Skeletal muscle cell (primary cell): ENCODE results near the gene PTX3.

Experiments used
- DNase-seq: peaks from one replicate; pipeline ENCODE4 v3.0.0-alpha.2; 2010; ENCODE audit warnings: low read depth
- H3K4me3 ChIP-seq: 2 replicates; pipeline ENCODE4 v1.5.1; 2011; ENCODE audit warnings: low read depth, mild to moderate bottlenecking, control low read depth, low read length, moderate library complexity

PTX3 gene

GRCh38 chr3:157436583-157437291 lies at the start of gene PTX3:
Gene PTX3 (plus strand): TSS chr3:157436850. CDS start chr3:157436934, 84 bp downstream.
- H3K4me3 ChIP-seq = peak within 1 kb of the TSS; percentile 72
- DNase-seq = peak; percentile 94

- DNase-seq = no peak
These were observed 48.8 kb upstream of the PTX3 start for GRCh38 chr3:157387708-157388435.

GRCh38 chr3:157388976-157389375 lies 47.7 kb upstream of the PTX3 start:
- peak; percentile 14 for DNase-seq
- H3K4me3 ChIP-seq = no peak overlapping the region

More at GRCh38 chr3:157387708-157388435, 48.8 kb upstream of the PTX3 start:
- no peak overlapping the region for H3K4me3 ChIP-seq

- DNase-seq = no peak
- H3K4me3 ChIP-seq = no peak overlapping the region
These were observed 45.7 kb upstream of the PTX3 start for GRCh38 chr3:157390713-157391515.

GRCh38 chr3:157392104-157392503 lies 44.5 kb upstream of the PTX3 start:
- DNase-seq = no peak
- no peak overlapping the region for H3K4me3 ChIP-seq

- DNase-seq = no peak
- no peak overlapping the region for H3K4me3 ChIP-seq
These were observed 43.5 kb upstream of the PTX3 start for GRCh38 chr3:157393113-157393512.

GRCh38 chr3:157394411-157394810 lies 42.2 kb upstream of the PTX3 start:
- H3K4me3 ChIP-seq = no peak overlapping the region
- no peak for DNase-seq

GRCh38 chr3:157398598-157398997 lies 38.1 kb upstream of the PTX3 start:
- no peak for DNase-seq
- H3K4me3 ChIP-seq = no peak overlapping the region

GRCh38 chr3:157404381-157404780 lies 32.3 kb upstream of the PTX3 start:
- no peak for DNase-seq
- no peak overlapping the region for H3K4me3 ChIP-seq

- peak; percentile 55 for DNase-seq
- no peak overlapping the region for H3K4me3 ChIP-seq
These were observed 31.2 kb upstream of the PTX3 start for GRCh38 chr3:157405457-157405856.

- DNase-seq = no peak
- H3K4me3 ChIP-seq = no peak overlapping the region
These were observed 30.3 kb upstream of the PTX3 start for GRCh38 chr3:157406394-157406793.

- no peak for DNase-seq
- no peak overlapping the region for H3K4me3 ChIP-seq
These were observed 28.9 kb upstream of the PTX3 start for GRCh38 chr3:157407769-157408168.

GRCh38 chr3:157408499-157409149 lies 28.0 kb upstream of the PTX3 start:
- DNase-seq = no peak
- no peak overlapping the region for H3K4me3 ChIP-seq

- H3K4me3 ChIP-seq = no peak overlapping the region
- no peak for DNase-seq
These were observed 27.1 kb upstream of the PTX3 start for GRCh38 chr3:157409516-157409915.

GRCh38 chr3:157410945-157411344 lies 25.7 kb upstream of the PTX3 start:
- DNase-seq = no peak
- H3K4me3 ChIP-seq = no peak overlapping the region

- DNase-seq = no peak
- H3K4me3 ChIP-seq = no peak overlapping the region
These were observed 24.3 kb upstream of the PTX3 start for GRCh38 chr3:157412323-157412855.

GRCh38 chr3:157414861-157415260 lies 21.8 kb upstream of the PTX3 start:
- DNase-seq = no peak
- no peak overlapping the region for H3K4me3 ChIP-seq

GRCh38 chr3:157416347-157417087 lies 20.1 kb upstream of the PTX3 start:
- H3K4me3 ChIP-seq = no peak overlapping the region
- DNase-seq = no peak

GRCh38 chr3:157417247-157417646 lies 19.4 kb upstream of the PTX3 start:
- no peak overlapping the region for H3K4me3 ChIP-seq
- no peak for DNase-seq
